Skin of body (tissue), 3 donors: ENCODE data around the gene TMEM150A. TPM values are rescaled to one million over a fixed set of nuclear protein-coding genes. Genes with fewer than 3 reads are reported as not detected.
"Not testable (repeated sequence)": the region's sequence is repeated elsewhere in the genome, so short reads cannot be mapped to it uniquely, and the experiment has no call there.

ENCODE experiments used
- DNase-seq: peaks from one replicate; lab custom pipeline; 2025; lab: John Stamatoyannopoulos, UW
- small RNA-seq: library from RNA; depleted of rRNA; stranded (forward); fragments of <200 nt; gene quantifications from one replicate; pipeline ENCODE3, GENCODE V24; 2014; ENCODE audit warnings: low replicate concordance
- total RNA-seq: library from RNA; depleted of rRNA; stranded (reverse); fragments of >200 nt; gene quantifications from one replicate; pipeline ENCODE4 v1.2.3, GENCODE V29; 2014

TMEM150A gene
- total RNA-seq, 1 donor from 2014 or later: 3.3 TPM

DNA sequence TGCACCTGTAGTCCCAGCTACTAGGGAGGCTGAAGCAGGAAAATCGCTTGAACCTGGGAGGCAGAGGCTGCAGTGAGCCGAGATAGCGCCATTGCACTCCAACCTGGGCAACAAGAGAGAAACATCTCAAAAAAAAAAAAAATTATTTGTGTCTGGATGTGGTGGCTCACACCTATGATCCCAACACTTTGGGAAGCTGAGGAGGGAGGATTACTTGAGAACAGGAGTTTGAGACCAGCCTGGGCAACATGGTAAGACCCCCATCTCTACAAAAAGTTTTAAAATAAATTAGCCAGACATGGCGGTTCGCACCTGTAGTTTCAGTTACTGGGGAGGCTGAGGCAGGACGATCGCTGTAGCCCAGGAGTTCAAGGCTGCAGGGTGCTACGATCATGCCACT, 26.8 kb downstream of the TMEM150A start:
- DNase-seq: no peak

DNA sequence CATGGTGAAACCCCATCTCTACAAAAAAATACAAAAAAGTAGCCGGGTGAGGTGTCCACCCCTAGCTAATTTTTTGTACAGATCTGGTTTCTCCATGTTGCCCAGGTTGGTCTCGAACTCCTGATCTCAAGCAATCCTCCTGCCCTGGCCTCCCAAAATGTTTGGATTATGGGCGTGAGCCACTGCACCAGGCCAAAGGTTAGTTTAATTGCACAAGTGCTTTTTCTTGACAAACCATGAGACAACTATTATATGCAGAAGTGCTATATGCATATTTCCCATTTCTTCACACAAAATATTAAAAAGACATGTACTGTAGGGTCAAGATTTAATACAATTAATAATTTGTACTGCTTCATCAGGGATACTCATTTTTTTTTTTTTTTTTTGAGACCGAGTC, 36.2 kb downstream of the TMEM150A start:
- no peak for DNase-seq

DNA sequence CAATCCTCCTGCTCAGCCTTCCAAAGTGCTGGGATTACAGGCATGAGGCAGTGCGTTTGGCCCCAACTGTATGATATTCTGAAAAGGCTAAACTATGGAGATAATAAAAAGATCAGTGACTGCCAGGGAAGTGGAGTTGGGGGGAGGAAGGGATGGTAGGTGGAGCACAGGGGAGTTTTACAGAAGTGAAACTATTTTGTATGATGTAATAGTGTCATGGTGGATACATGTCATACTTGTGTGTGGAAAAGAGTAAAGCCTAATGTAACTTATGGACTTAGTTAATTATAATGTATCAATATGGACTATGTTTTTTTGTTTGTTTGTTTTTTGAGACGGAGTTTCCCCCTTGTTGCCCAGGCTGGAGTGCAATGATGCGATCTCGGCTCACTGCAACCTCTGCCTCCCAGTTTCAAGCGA, 38.3 kb downstream of the TMEM150A start:
- no peak for DNase-seq

- peak; percentile 89 for DNase-seq
Measured at GRCh38 chr2:85561280-85562212, 41.0 kb downstream of the TMEM150A start, which contains the start of gene GGCX. Gene GGCX, minus strand, starts transcription at chr2:85561493. Its CDS starts 65 bp downstream, at chr2:85561428.

DNA sequence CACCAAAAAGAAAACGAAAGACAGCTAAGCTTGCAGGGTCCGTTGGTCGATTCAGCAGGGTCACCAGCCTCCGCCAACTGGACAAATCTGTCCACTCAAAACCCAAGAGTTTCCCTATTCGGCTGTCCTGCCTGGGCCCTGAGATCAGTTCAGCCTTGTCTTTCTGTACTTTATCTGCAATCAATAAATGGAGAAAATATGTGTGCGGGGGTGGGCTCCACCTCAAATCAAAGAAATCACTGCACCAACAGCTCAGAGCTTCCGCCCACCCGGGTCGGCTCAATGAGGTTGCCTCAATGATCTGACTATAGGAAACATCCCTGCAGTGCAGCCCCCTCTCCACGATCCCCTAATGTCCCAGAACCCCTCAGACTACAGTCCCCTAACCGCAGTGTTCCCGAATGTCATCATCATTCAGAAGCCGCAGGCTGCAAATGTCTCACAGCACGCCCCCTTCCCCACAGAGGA, 41.7 kb downstream of the TMEM150A start:
- no peak for DNase-seq

DNA sequence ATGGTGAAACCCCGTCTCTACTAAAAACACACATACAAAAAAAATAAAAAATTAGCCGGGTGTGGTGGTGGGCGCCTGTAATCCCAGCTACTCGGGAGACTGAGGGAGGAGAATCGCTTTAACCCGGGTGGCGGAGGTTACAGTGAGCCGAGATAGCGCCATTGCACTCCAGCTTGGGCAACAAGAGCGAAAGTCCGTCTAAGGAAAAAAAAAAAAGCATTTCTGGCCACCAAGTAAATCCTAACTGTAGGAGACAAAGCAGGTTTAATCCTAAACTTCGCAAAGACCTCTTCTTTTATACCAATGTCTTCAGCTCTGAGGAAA, 42.1 kb downstream of the TMEM150A start:
- DNase-seq: not testable (repeated sequence)

- DNase-seq: no peak
Measured at GRCh38 chr2:85558160-85558559, 44.3 kb downstream of the TMEM150A start.

GRCh38 chr2:85557130-85557529, 45.4 kb downstream of the TMEM150A start:
- no peak for DNase-seq

DNA sequence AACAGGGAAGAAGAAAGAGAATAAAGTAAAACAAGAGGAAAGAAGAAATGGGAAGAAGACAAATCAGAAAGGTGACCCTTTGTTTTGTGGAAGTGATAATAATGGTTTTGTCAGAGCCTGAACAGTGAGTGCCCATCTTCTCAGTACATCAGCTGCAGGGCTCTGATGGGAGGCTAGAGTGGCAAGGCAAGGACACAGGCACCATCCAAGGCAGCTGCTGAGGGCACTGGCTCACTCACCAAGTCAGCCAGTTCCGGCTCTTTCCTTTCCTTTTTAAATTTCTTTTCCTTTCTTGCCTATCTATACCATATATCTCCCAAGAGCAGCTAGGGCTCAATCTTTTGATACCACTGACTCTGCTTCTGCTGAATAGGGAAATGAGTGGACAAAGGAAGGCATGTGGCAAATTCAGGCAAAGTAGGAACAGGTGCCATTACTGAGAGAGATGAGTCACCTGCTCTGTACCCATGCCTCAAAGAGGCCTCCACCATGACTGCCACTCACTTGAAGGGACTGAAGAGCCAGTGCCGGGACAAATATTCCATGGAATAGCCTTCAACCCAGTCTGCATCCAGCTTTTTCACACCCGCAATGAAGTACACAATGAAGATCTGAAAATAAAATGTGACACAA, 47.4 kb downstream of the TMEM150A start:
- DNase-seq: no peak

GRCh38 chr2:85553184-85553583, 49.3 kb downstream of the TMEM150A start:
- no peak for DNase-seq

DNA sequence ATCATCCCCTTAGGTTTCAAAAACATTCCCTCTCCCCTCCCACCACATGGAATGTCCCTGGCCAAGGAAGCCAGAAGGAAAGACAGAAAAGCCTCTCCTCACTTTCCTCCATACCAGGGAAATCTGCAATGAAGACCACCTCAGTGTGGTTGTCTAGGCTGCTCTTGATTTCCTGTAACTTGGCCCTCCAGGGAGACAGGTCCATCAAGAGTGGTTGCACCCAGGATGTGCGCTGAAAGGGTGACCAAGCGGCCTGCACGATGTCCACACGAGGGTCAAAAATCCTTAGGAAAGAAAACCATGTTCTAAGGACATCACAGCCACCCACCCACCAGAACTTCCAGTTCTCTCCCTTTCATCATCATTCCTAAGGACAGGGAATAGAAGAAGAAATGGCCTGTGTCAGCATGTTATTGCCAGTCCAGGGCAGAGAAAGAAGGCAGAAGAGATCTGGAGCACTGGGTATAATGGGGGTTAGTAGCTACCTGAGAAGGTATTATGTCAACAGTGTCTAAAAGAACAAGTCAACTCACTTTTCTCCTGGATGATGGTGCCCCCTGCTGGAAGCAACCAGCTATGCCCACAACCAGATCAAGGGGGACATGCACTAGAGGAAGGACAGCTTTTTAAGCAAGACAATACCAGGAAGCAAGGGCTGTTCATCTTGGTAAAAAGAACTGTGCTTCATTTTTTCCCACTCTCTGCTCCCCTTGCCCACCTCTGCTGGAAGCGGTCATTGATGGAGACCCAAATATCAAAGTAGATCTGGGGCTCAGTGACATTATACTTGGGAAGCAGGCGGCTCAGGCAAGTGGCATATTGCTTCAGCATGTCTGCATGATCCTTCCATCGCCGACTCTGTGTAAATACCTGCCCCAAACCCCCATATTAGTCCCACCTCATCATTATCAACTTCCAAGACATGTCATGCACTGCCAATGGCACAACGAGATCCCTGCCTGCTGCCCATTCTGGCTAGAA, 50.5 kb downstream of the TMEM150A start:
- peak; percentile 66 for DNase-seq

DNA sequence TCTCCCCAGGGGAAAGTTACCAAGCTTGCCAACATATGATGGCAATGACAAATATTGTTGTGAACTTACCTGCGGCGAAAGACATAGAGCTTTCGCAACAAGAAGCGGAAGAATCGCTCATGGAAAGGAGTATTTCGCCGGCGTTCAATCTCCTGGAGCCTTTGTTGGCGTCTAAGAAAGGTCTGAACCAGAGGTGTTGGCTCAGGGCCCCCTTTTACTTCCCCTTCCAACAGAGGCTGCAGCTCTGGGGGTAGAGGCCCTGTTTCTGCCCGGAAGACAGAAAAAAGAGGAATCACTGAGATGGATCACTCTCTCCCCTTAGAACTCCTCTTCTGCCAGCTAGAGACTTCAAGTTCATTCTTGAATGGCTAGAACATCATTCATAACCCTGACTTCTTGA, 52.0 kb downstream of the TMEM150A start:
- DNase-seq: no peak

- DNase-seq: no peak
Measured at GRCh38 chr2:85549826-85550225, 52.7 kb downstream of the TMEM150A start.

DNA sequence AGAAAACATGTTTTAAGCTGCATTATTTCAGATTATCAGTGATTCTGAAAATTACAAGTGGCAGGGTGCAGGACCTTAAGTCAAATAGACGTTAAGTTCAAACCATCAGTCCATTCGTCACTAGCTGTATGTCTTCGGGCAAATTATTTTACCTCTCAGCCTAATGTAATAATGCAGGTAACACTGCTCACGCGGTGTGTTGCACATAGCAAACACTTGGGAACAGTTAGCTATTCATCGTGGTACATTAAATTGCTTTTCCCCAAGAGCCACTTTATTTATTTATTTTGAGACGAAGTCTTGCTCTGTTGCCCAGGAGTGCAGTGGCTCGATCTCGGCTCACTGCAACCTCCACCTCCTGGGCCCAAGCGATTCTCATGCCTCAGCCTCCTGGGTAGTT, 53.4 kb downstream of the TMEM150A start:
- no peak for DNase-seq

- no peak for DNase-seq
Measured at GRCh38 chr2:85548608-85548900, 53.9 kb downstream of the TMEM150A start.

Small RNAs within 50 kb of the gene (small RNA-seq; reads per million reads assigned to genes)
- gene RN7SL126P: not detected

Other genes starting within 250 kb of the TMEM150A start
- 33.2 TPM for gene RETSAT, start 248.2 kb downstream of the TMEM150A start, total RNA-seq
- gene ELMOD3, start 247.9 kb downstream of the TMEM150A start, total RNA-seq: 19.0 TPM
- gene CAPG, start 192.3 kb downstream of the TMEM150A start, total RNA-seq: 62.6 TPM
- not detected for gene SH2D6, start 184.0 kb downstream of the TMEM150A start, total RNA-seq
- gene MAT2A, start 63.5 kb downstream of the TMEM150A start, total RNA-seq: 115 TPM
- gene GGCX, start 41.2 kb downstream of the TMEM150A start, total RNA-seq: 24.4 TPM
- gene VAMP8, start 25.1 kb downstream of the TMEM150A start, total RNA-seq: 32.4 TPM
- 8.9 TPM for gene VAMP5, start 18.3 kb downstream of the TMEM150A start, total RNA-seq
- gene RNF181, start 7.0 kb downstream of the TMEM150A start, total RNA-seq: 57.6 TPM
- 21.8 TPM for gene C2orf68, start 9.4 kb upstream of the TMEM150A start, total RNA-seq
- gene USP39, start 13.5 kb upstream of the TMEM150A start, total RNA-seq: 30.9 TPM
- not detected for gene SFTPB, start 65.5 kb upstream of the TMEM150A start, total RNA-seq
- gene GNLY, start 91.7 kb upstream of the TMEM150A start, total RNA-seq: not detected
- 5.2 TPM for gene ATOH8, start 151.3 kb upstream of the TMEM150A start, total RNA-seq